NOMO-1 treated with DMSO at 0.1 percent for 48 hours (cell line): Measurements from ENCODE around the gene GBX1.

Experiments used
- DNase-seq: peaks from one replicate; lab custom pipeline; 2025; ENCODE audit not compliant: unreplicated experiment; lab: John Stamatoyannopoulos, UW

GBX1 gene

GRCh38 chr7:151167197-151167961, at the start of gene GBX1:
TSS of gene GBX1 (minus strand) at chr7:151167694. CDS start at chr7:151167548, 146 bp downstream.
- no peak for DNase-seq

- DNase-seq: no peak
Measured at GRCh38 chr7:151215396-151215795, 47.9 kb upstream of the GBX1 start.

- DNase-seq: no peak
Measured at GRCh38 chr7:151213826-151214225, 46.3 kb upstream of the GBX1 start.

GRCh38 chr7:151212626-151213025, 45.1 kb upstream of the GBX1 start:
- DNase-seq: no peak

- DNase-seq: no peak
Measured at GRCh38 chr7:151211155-151211772, 43.8 kb upstream of the GBX1 start.

GRCh38 chr7:151210087-151210854, 42.8 kb upstream of the GBX1 start, which contains the start of gene H2BK1:
TSS of gene H2BK1 (minus strand) at chr7:151210488. CDS start at chr7:151210318, 170 bp downstream.
- DNase-seq: no peak

GRCh38 chr7:151209588-151209987, 42.1 kb upstream of the GBX1 start:
- no peak for DNase-seq

- DNase-seq: no peak
Measured at GRCh38 chr7:151208253-151208862, 40.9 kb upstream of the GBX1 start.

GRCh38 chr7:151207804-151208203, 40.3 kb upstream of the GBX1 start:
- no peak for DNase-seq

GRCh38 chr7:151207315-151207714, 39.8 kb upstream of the GBX1 start:
- DNase-seq: no peak

GRCh38 chr7:151206914-151207313, 39.4 kb upstream of the GBX1 start:
- DNase-seq: peak; percentile 47

- DNase-seq: no peak
Measured at GRCh38 chr7:151205730-151206129, 38.2 kb upstream of the GBX1 start.

GRCh38 chr7:151204383-151205032, 37.0 kb upstream of the GBX1 start:
- DNase-seq: no peak

- DNase-seq: no peak
Measured at GRCh38 chr7:151202836-151203235, 35.3 kb upstream of the GBX1 start.

GRCh38 chr7:151201751-151202150, 34.3 kb upstream of the GBX1 start:
- DNase-seq: no peak

- DNase-seq: no peak
Measured at GRCh38 chr7:151201344-151201743, 33.9 kb upstream of the GBX1 start.

GRCh38 chr7:151198945-151199848, 31.7 kb upstream of the GBX1 start:
- DNase-seq: no peak

GRCh38 chr7:151197932-151198331, 30.4 kb upstream of the GBX1 start:
- no peak for DNase-seq

- DNase-seq: no peak
Measured at GRCh38 chr7:151195616-151196450, 28.3 kb upstream of the GBX1 start.
